Keratinocyte (primary cell): Measurements from ENCODE around the gene SLAMF1. TPM values are rescaled to one million over a fixed set of nuclear protein-coding genes. Genes with fewer than 3 reads are reported as not detected.

ENCODE experiments used
- DNase-seq: peaks from one replicate; pipeline ENCODE4 v3.0.0-alpha.2; 2011; ENCODE audit warnings: low read depth, missing footprints, low spot score
- FAIRE-seq: peaks from 2 replicates; lab custom pipeline; 2011; peaks lifted over from hg19 to GRCh38; lab: Jason Lieb, UNC
- H2AFZ ChIP-seq: 2 replicates; pipeline ENCODE4 v1.6.0; 2012; ENCODE audit warnings: low read length, control low read depth, inconsistent platforms; ENCODE audit not compliant: control insufficient read depth
- H3K27ac ChIP-seq: 2 replicates; pipeline ENCODE4 v1.5.1; 2011; ENCODE audit warnings: low read length; ENCODE audit not compliant: control insufficient read depth, insufficient read depth
- H3K27me3 ChIP-seq: 3 replicates; pipeline ENCODE4 v1.6.0; 2011; ENCODE audit warnings: low read length; ENCODE audit not compliant: control insufficient read depth, insufficient read depth; ENCODE audit errors: extremely low read depth
- H3K36me3 ChIP-seq, 2 experiments: 2 replicates in 1 of 2; 3 replicates in 1 of 2; pipeline ENCODE4 v1.5.1; 2011; ENCODE audit warnings: low read length in 2 of 2, mild to moderate bottlenecking in 1 of 2; ENCODE audit not compliant: control insufficient read depth in 2 of 2, insufficient read depth in 2 of 2; ENCODE audit errors: extremely low read depth in 1 of 2
- H3K4me1 ChIP-seq: 3 replicates; pipeline ENCODE4 v1.5.1; 2011; ENCODE audit warnings: low read length; ENCODE audit not compliant: control insufficient read depth, insufficient read depth; ENCODE audit errors: extremely low read depth
- H3K4me2 ChIP-seq: 3 replicates; pipeline ENCODE4 v1.6.0; 2011; ENCODE audit warnings: low read depth, low read length; ENCODE audit not compliant: control insufficient read depth, insufficient read depth; ENCODE audit errors: extremely low read depth
- H3K4me3 ChIP-seq, 3 experiments: fragments of 200-600 bp in 1 of 3; sonication (generic) in 1 of 3; 2 replicates in 2 of 3; 3 replicates in 1 of 3; pipeline ENCODE4 v1.5.1; 2011 to 2016; ENCODE audit warnings: low read length in 3 of 3, mild to moderate bottlenecking in 3 of 3, control low read depth in 2 of 3, inconsistent platforms in 1 of 3, low read depth in 1 of 3, mixed read lengths in 1 of 3, mixed run types in 1 of 3, moderate library complexity in 1 of 3; ENCODE audit not compliant: control insufficient read depth in 2 of 3, insufficient read depth in 2 of 3; ENCODE audit errors: extremely low read depth in 1 of 3
- H3K79me2 ChIP-seq: 2 replicates; pipeline ENCODE4 v1.6.0; 2012; ENCODE audit warnings: low read length; ENCODE audit not compliant: control insufficient read depth, insufficient read depth
- H3K9ac ChIP-seq: 3 replicates; pipeline ENCODE4 v1.6.0; 2011; ENCODE audit warnings: low read length; ENCODE audit not compliant: control insufficient read depth, insufficient read depth; ENCODE audit errors: extremely low read depth
- H3K9me1 ChIP-seq: 3 replicates; pipeline ENCODE4 v1.6.0; 2011; ENCODE audit warnings: low read length; ENCODE audit not compliant: control insufficient read depth, insufficient read depth; ENCODE audit errors: extremely low read depth
- H3K9me3 ChIP-seq: 2 replicates; pipeline ENCODE4 v1.5.1; 2012; ENCODE audit warnings: low read depth, low read length; ENCODE audit not compliant: control insufficient read depth
- H4K20me1 ChIP-seq: 3 replicates; pipeline ENCODE4 v1.6.0; 2011; ENCODE audit warnings: low read length; ENCODE audit not compliant: control insufficient read depth, insufficient read depth; ENCODE audit errors: extremely low read depth
- CTCF ChIP-seq, 3 experiments: IDR thresholded peaks in 1 of 3; conservative IDR thresholded peaks in 1 of 3; optimal IDR thresholded peaks in 1 of 3; 2 replicates in 2 of 3; 3 replicates in 1 of 3; pipeline versions ENCODE3 to v1.5.1; 2011; ENCODE audit warnings: low read length in 3 of 3, mild to moderate bottlenecking in 3 of 3, moderate library complexity in 2 of 3, control low read depth in 1 of 3, inconsistent platforms in 1 of 3; ENCODE audit not compliant: insufficient read depth in 2 of 3; ENCODE audit errors: extremely low read depth in 1 of 3
- EZH2 ChIP-seq: IDR thresholded peaks from one replicate; pipeline ENCODE4 v1.6.1; 2012; ENCODE audit warnings: inconsistent platforms, mild to moderate bottlenecking, low read length, moderate library complexity
- dilution Hi-C: fragments of 300-500 bp; cut with MboI; formaldehyde crosslinking; loops from one replicate; pipeline ENCODE4 v1.7.0; 2020; ENCODE audit warnings: low sequenced_read_pairs; ENCODE audit not compliant: extremely low pct_ligation_motif_present
- polyA plus RNA-seq, 5 experiments: library from polyadenylated mRNA; depleted of rRNA in 3 of 5; stranded (reverse) in 3 of 5; stranded (forward) in 1 of 5; unstranded in 1 of 5; fragments of >200 nt; gene quantifications; 1 replicate in 1 of 5; 2 replicates in 3 of 5; 3 replicates in 1 of 5; pipeline versions ENCODE4 v1.2.1 to v1.2.3, GENCODE V29; 2011 to 2012; ENCODE audit warnings: missing spikeins in 2 of 5, low read depth in 1 of 5, low replicate concordance in 1 of 5

The SLAMF1 gene
- polyA plus RNA-seq, 1 donor (not counting 4 experiments of a cell fraction or from before 2014, with no cell fraction given): not detected

DNA sequence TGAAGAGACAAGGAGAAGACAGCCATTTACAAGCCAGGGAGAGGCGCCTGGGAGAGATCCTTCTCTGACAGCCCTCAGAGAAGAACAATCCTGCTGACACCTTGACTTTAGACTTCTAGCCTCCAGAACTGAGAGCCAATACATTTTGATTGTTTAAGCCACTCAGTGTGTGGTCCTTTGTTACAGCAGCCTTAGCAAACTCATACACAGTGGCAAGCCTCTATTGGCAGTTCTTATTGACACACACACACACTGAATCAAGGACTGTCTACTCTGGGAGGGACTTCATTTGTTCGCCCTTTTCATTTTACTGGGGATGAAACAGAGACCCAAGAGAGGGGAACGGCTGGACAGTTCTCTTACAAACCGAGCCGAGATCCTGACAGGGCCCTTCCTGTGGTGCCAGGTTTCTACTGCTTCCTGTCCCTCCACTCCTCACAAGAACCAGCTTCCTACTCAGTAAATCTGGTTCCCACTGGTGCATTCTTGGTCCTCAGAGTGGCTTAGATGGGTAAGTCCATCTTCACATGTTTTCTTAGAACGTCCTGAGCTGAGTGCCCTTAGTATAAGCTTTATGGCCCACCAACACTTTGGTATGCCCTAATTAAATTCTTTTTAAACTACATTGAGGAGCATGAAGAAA is 14.7 kb downstream of the SLAMF1 start:
- Histone ChIP-seq H3K4me2 (no peak overlapping the region), H3K9me3 (no peaks in the 10 kb centered on the region), H3K27ac (no peak overlapping the region), H3K9me1 (no peaks in the 10 kb centered on the region), H3K4me3 (no peak overlapping the region), H3K27me3 (no peaks in the 10 kb centered on the region), H3K9ac (no peak overlapping the region), H3K79me2 (no peaks in the 10 kb centered on the region), H3K36me3 (no peaks in the 10 kb centered on the region), H3K4me1 (no peaks in the 10 kb centered on the region), H2AFZ (no peak overlapping the region), H4K20me1 (no peaks in the 10 kb centered on the region)
- dilution Hi-C loops: no loop called here
- no peak for DNase-seq
- no peak for FAIRE-seq
- TF ChIP-seq CTCF (optimal IDR thresholded peaks at IDR 0.05 in 1 of 3, IDR thresholded peaks at IDR 0.05 in 1 of 3, conservative IDR thresholded peaks at IDR 0.05 in 1 of 3; ENCODE audit: extremely low read depth in 1 of 3, insufficient read depth in 2 of 3, low read length in 3 of 3) (no peak), EZH2 (no peak)

- TF ChIP-seq CTCF (optimal IDR thresholded peaks at IDR 0.05 in 1 of 3, IDR thresholded peaks at IDR 0.05 in 1 of 3, conservative IDR thresholded peaks at IDR 0.05 in 1 of 3; ENCODE audit: extremely low read depth in 1 of 3, insufficient read depth in 2 of 3, low read length in 3 of 3) (no peak), EZH2 (no peak)
- no peaks in the 10 kb centered on the region for H3K79me2 ChIP-seq
- no peaks in the 10 kb centered on the region for H3K36me3 ChIP-seq
- no peaks in the 10 kb centered on the region for H3K4me1 ChIP-seq
- no peaks in the 10 kb centered on the region for H3K9me1 ChIP-seq
- DNase-seq (no peak), FAIRE-seq (no peak)
- H3K4me2 ChIP-seq: no peak overlapping the region
- peaks cover 10% of the 10 kb centered on the region for H3K27me3 ChIP-seq
- H3K9ac ChIP-seq: no peak overlapping the region
- H2AFZ ChIP-seq: no peak overlapping the region
- H4K20me1 ChIP-seq: no peaks in the 10 kb centered on the region
- H3K27ac ChIP-seq: no peak overlapping the region
- dilution Hi-C loops: no loop called here
- no peaks in the 10 kb centered on the region for H3K9me3 ChIP-seq
- H3K4me3 ChIP-seq: no peak overlapping the region
Observed at GRCh38 chr1:160630523-160631451, 16.1 kb downstream of the SLAMF1 start.
